ENCODE results near the gene IL22RA2.
"Not testable (repeated sequence)": the region's sequence is repeated elsewhere in the genome, so short reads cannot be mapped to it uniquely, and the experiment has no call there.

Gene IL22RA2

GRCh38 chr6:137122612-137123011 lies 50.8 kb downstream of the IL22RA2 start:
- DNase-seq (ENCODE audit: low read depth) = no peak

DNA sequence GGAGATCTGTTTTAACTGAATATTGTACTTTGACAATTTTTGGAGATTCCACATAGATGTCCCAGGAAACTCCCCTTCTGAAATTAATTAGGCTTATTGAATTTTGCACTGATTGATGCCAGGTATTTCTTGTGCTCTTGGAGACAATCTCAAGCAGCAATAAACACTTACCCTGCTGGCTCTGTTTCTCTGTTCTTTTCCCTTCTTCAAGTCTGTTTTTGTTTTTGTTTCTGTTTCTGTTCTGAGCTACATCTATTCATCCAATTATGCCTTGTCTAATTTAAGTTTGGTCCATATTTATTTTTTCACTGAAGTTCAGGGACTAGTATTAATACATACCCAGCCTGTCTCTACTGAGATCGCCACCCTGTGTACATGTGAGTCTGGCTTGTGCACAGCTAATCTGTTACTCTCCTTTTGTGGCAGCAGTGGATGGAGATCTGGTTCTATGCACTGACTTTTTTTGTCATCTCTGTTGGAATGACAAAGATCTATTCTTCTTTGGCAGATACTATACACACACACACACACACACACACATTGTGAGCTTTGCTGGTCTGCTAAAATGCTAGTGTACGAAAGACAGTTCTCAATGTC lies 51.9 kb downstream of the IL22RA2 start:
- no peak for DNase-seq (ENCODE audit: low read depth)

DNA sequence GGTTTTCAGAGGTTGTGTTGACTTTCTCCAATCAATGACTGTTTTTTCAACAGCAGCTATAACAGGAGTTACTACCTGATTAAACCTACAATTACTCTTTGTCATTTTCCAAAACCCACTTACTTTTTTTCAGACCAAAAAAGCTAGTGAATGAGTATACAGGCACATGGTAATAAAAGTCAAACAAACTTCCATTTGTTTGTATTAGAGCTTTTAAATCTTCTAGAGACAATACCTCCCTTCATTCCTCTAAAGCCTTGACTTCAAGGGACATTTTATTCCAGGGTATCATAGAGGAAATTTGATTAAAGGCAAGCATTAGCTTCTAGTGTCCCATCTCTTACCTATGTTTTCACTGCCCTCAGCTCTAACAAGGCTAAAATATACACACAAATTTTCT lies 52.7 kb downstream of the IL22RA2 start:
- no peak for DNase-seq (ENCODE audit: low read depth)

- DNase-seq (ENCODE audit: low read depth) = no peak
Observed at GRCh38 chr6:137119196-137120104, 54.0 kb downstream of the IL22RA2 start.

DNA sequence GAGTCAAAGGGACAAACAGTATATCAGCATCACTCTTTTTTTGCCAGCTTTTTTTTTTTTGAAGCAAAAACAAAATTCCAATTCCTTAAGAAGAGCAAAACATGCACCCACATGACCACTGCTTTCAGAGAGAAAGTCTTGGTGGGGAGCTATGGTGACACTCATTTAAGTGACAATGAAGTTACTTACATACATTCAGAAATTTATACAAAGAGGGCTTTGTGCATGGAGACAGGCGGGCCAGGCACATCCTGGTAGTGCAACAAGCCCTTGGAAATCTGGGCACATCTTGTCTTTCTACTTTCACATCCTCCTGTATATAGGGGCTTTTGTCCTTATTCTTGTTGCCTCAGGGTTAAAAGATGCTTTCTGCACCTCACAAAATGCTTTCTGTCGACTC lies 55.9 kb downstream of the IL22RA2 start:
- DNase-seq (ENCODE audit: low read depth) = no peak

GRCh38 chr6:137116807-137117206 lies 56.6 kb downstream of the IL22RA2 start:
- no peak for DNase-seq (ENCODE audit: low read depth)

DNA sequence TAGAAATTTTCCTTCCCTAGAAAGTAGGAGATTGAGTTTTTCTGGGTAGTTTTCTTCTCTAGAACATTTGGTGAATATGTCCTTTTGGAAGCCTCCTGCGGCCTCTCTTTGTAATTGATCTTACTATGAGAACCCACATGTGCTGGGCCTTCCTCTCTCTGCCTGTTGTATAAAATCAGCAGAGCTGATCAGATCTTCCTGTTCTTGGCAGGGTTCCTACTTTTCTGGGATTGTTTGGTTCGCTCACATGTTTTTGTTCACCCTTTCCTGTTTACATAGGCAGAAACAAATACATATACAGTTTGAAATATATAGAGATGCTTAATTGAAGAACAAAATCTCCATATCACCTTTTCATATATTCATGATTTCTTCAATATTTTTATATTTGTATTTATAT lies 57.8 kb downstream of the IL22RA2 start:
- no peak for DNase-seq (ENCODE audit: low read depth)

GRCh38 chr6:137112067-137112355 lies 61.4 kb downstream of the IL22RA2 start:
- DNase-seq (ENCODE audit: low read depth) = no peak

- DNase-seq (ENCODE audit: low read depth) = no peak
Observed at GRCh38 chr6:137111296-137112066, 62.0 kb downstream of the IL22RA2 start.

DNA sequence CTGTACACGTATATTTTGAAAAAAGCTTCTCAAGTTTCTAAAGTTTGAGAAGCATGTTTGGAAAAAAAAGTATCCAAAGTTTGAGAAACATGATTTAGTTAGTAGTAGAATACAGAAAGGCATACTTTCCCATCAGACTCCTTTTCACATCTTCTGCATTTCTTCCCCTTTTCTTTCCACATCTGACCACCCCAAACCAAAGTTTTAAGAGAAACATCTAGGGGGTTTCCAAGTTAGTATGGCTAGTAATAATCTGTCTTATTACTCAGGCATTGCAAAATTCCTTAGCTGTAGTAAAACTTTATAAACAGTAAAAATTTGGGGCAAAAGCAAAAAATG lies 65.7 kb downstream of the IL22RA2 start:
- DNase-seq (ENCODE audit: low read depth) = no peak

DNA sequence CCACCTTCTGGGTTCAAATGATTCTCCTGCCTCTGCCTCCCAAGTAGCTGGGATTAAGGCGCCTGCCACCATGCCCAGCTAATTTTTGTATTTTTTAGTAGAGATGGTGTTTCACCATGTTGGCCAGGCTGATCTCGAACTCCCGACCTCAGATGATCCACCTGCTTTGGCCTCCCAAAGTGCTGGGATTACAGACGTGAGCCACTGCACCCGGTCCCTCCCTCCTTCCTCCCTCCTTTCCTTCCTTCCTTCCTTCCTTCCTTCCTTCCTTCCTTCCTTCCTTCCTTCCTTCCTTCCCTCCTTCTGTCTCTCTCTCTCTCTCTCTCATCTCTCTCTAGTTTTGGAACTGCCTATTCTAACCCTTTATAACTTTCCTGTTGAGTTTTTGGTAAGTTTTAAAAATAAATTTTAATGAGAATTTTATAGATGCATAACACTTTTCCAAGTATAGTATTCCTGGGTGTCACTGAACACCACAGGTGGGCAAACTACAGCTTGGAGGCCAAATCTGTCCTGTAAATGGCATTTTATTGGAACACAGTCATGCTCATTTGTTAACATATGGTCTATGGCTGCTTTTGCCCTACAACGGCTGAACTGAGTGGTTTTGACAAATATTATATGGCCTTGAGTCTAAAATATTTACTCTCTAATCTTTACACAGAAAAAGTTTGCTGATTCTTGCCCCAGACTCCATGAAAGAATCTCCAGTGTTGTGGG lies 66.2 kb downstream of the IL22RA2 start:
- DNase-seq (ENCODE audit: low read depth) = not testable (repeated sequence)

GRCh38 chr6:137106183-137106582 lies 67.3 kb downstream of the IL22RA2 start:
- no peak for DNase-seq (ENCODE audit: low read depth)

- no peak for DNase-seq (ENCODE audit: low read depth)
Observed at GRCh38 chr6:137105375-137105774, 68.1 kb downstream of the IL22RA2 start.

DNA sequence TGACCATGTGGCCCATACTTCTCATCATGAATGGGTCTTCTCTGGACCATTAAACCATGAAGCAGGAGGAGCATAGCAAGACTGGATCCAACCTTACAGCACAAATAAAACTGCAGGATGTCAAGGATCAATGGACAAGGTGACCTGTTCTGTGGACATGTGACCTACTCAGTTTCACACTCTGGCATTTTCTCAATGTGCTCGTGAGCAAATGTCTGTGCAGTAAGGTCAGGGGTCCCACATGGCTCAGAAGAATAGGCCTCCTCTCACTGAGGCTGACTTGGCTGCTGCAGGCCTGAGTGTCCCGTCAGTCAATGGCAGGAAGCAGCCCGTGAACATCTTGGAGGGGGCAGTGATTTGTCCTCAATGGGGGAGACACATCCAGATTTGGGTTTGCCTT lies 68.5 kb downstream of the IL22RA2 start:
- DNase-seq (ENCODE audit: low read depth) = no peak

DNA sequence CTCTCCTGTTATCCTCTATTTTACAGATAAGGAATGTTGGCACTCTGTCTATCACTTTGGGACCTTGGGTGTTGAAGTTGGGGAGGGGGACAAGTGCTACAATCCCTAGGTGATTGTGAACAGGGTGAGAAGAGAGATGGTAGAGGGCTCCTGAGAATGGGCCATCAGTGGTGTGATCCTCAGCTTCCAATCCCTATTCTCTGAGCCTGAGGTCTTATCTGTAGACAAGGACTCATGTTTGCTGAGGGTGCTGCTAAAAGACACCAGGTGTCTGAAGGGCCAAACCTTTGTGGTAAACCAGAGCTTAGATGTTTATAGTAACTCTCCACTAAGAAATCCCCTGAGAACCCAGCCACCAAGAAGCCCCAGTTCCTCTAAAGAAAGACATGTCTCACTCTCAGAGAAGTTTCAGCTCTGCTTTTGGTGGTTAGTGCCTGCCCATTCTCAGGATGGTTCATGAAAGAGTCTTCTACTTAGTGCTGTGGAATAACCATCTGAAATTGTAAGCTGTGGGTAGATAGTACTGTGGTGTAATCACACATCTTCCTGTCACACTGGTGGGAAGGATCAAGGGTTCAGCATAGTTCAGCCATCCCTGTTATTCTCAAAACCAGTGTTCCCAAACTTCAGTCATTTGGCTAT lies 70.5 kb downstream of the IL22RA2 start:
- no peak for DNase-seq (ENCODE audit: low read depth)

GRCh38 chr6:137102050-137102848 lies 71.2 kb downstream of the IL22RA2 start:
- DNase-seq (ENCODE audit: low read depth) = no peak

DNA sequence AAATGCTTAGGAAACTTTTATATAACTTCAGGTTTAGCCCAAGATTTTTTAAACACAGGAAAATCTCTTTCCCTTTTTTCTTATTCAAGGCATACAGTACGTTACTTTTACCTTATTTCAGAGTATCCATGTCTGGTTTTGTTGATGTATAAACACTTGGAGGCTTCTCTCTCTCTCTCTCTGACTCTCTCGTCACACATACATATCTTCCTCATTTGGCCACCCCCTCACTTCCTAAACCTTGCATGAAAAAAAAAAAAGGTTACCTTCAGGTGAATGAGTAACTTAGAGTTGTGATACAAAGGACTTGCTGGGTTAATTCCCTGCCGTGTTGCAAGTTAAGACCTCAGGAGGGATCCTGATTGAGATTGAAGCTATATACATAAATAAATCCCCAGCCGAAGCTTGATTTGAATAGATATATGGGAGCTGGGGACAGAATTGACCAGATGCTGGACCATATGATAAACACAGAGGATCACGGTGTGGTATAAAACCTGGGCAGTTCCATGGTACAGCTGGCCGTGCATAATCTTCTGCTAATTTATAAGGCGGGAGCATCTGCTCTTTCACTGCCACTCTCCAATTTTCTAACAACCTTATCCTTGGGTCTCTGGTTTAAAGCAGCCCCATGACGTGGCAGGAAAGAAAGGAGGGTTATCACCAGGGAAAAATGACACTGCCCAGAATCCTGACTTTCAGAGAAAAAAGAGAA lies 73.6 kb downstream of the IL22RA2 start:
- no peak for DNase-seq (ENCODE audit: low read depth)

GRCh38 chr6:137097526-137097925 lies 75.9 kb downstream of the IL22RA2 start:
- no peak for DNase-seq (ENCODE audit: low read depth)

- DNase-seq (ENCODE audit: low read depth) = no peak
Observed at GRCh38 chr6:137097057-137097456, 76.4 kb downstream of the IL22RA2 start.

GRCh38 chr6:137095651-137096238 lies 77.7 kb downstream of the IL22RA2 start:
- DNase-seq (ENCODE audit: low read depth) = no peak

All from stimulated activated CD8-positive, alpha-beta memory T cell treated with anti-CD3 and anti-CD28 coated beads, Interleukin-12 subunit alpha, Interleukin-12 subunit beta, amount 100 ng/mL, for 1 hour (primary cell).